BLaER1 treated with 17β-estradiol and CSF1 and Interleukin-3, amounts not matched to agents 10 nM and 100 nM (cell line): ENCODE results near the gene FTO.

Experiments
- H3K27ac ChIP-seq, 11 experiments: shearing (Covaris generic); formaldehyde crosslinking; 2 replicates each; pipeline ENCODE4 v1.8.1; 2022
- H3K27me3 ChIP-seq, 11 experiments: shearing (Covaris generic); formaldehyde crosslinking; 2 replicates each; pipeline ENCODE4 v1.8.1; 2022
- H3K36me3 ChIP-seq, 11 experiments: shearing (Covaris generic); formaldehyde crosslinking; 2 replicates each; pipeline ENCODE4 v1.8.1; 2022
- H3K4me1 ChIP-seq, 10 experiments: shearing (Covaris generic); formaldehyde crosslinking; 2 replicates each; pipeline ENCODE4 v1.8.1; 2022
- H3K4me2 ChIP-seq, 11 experiments: shearing (Covaris generic); formaldehyde crosslinking; 2 replicates each; pipeline ENCODE4 v1.8.1; 2022
- H3K4me3 ChIP-seq, 10 experiments: shearing (Covaris generic); formaldehyde crosslinking; 2 replicates each; pipeline ENCODE4 v1.8.1; 2022
- H3K9ac ChIP-seq, 11 experiments: shearing (Covaris generic); formaldehyde crosslinking; 2 replicates each; pipeline ENCODE4 v1.8.1; 2022
- H3K9me3 ChIP-seq, 11 experiments: shearing (Covaris generic); formaldehyde crosslinking; replicated peaks in 1 of 11; 2 replicates each; pipeline ENCODE4 v1.8.1; 2022
- H4K20me1 ChIP-seq, 11 experiments: shearing (Covaris generic); formaldehyde crosslinking; 2 replicates each; pipeline ENCODE4 v1.8.1; 2022
- Cebpa-rat ChIP-seq, 11 experiments: shearing (Covaris generic); IDR thresholded peaks; 2 replicates each; pipeline ENCODE4 v1.8.1; 2022

FTO gene

DNA sequence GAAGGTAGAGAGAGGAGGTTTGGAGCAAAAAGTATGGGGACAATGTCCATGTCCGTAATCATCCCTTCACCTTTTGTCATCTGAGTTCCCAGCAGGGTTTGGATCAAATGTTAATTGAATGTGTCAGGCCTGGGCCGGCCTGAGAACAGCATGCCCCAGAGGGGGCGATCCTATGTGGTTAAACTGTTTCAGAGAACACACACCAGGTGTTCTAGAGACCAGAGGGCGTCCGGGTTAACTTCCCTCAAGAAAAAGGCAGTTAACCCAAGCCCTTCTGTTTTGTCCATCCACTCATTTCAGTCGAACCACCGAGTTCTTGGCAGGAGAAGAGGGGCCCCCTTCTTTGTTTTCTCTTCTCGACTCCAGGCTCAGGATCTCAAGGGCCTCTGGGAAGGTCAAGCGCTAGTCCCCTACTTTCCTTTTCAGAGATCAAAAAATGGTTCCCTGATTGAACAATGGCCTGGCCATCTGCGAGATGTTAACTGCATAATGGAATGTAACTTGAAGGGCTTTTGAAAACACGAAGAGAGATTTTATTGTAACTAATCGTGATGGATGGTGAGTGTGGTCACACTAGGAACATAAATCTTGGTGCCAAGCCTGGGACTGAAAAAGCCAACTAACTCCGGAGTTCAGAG, 440.1 kb downstream of the FTO start:
- no peaks in the 10 kb centered on the region for H4K20me1 ChIP-seq
- peak overlapping the region in 5 of 11 experiments; percentile 13 to 36 (median 14); a peak in 6 of 22 replicates for H3K4me2 ChIP-seq
- peaks cover 0 to 8% (median 0%) of the 10 kb centered on the region in 10 experiments; a peak in 5 of 20 replicates for H3K4me1 ChIP-seq
- H3K4me3 ChIP-seq: no peak overlapping the region
- TF ChIP-seq Cebpa-rat (IDR thresholded peaks at IDR 0.05): no peak
- H3K36me3 ChIP-seq: no peaks in the 10 kb centered on the region
- H3K9me3 ChIP-seq: no peaks in the 10 kb centered on the region
- no peaks in the 10 kb centered on the region for H3K27me3 ChIP-seq
- H3K27ac ChIP-seq: no peak overlapping the region
- H3K9ac ChIP-seq: no peak overlapping the region

DNA sequence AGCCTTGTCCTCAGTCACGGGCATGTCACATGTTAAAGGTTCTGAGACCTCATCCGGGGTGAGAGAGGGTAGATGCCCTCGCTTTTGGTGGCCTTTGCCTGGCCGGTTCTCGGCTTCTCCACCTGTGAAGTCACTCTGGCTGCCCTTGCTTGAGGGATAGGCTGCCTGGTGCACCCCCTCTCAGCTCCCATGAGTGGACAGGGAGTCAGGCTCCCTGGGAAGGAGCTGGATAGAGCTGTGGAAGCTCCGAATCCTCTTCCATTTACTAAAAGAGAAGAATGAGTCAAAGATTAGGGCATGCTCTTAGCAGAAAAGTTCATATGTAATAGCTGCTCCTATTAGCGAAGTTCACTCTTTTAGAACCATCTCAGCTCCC, 440.6 kb downstream of the FTO start:
- Histone ChIP-seq H3K9me3 (no peaks in the 10 kb centered on the region), H3K9ac (no peak overlapping the region), H3K4me3 (no peak overlapping the region), H3K4me2 (no peak overlapping the region), H3K36me3 (no peaks in the 10 kb centered on the region), H3K4me1 (peaks cover 0 to 8% (median 0%) of the 10 kb centered on the region in 10 experiments; a peak in 5 of 20 replicates), H3K27ac (no peak overlapping the region), H4K20me1 (no peaks in the 10 kb centered on the region), H3K27me3 (no peaks in the 10 kb centered on the region)
- TF ChIP-seq Cebpa-rat (IDR thresholded peaks at IDR 0.05): no peak

DNA sequence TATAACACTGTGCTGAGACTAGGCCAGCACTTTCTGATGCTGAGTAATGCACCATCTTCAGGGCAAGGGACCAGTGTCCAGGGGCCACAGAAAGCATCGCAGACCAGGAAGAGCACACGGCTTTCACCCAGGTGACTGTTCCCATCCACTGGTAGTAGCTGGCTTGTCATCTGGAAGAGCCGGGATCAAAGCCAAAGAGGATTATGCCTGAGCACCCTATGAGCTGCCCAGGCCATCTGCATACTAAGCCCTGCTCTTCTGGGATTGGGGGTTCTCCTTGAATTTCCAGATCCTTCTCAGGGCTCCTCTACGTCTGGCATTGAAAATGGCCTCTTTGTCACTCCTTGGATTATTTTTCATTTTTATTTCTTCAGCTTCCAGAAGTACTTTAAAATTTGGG, 441.9 kb downstream of the FTO start:
- Histone ChIP-seq H3K27me3 (no peaks in the 10 kb centered on the region), H3K9ac (no peak overlapping the region), H3K9me3 (no peaks in the 10 kb centered on the region), H3K4me2 (no peak overlapping the region), H3K4me3 (no peak overlapping the region), H3K36me3 (no peaks in the 10 kb centered on the region), H3K4me1 (peaks cover 0 to 8% (median 0%) of the 10 kb centered on the region in 10 experiments; a peak in 5 of 20 replicates), H3K27ac (no peak overlapping the region), H4K20me1 (no peaks in the 10 kb centered on the region)
- TF ChIP-seq Cebpa-rat (IDR thresholded peaks at IDR 0.05): no peak

DNA sequence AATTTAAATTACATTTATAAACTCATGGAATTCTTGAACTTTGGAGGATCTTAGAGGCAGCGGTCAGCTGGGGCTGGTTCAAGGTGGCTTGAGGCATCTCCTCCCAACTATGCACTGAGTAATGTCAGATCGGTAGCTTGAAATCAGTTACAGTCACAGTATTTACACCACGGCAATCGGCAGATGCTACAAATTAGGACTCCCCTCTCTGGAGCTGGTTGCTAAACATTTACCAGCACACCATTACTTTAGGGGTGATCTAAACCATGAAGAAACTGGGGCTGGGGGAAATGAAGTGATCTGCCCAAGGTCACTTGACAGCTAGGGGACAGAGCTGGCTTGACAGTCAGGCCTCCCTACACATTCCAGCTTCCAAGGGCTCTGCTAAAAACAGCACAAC, 445.0 kb downstream of the FTO start:
- Histone ChIP-seq H3K36me3 (no peaks in the 10 kb centered on the region), H3K27ac (no peak overlapping the region), H3K9ac (no peak overlapping the region), H4K20me1 (no peaks in the 10 kb centered on the region), H3K4me1 (peaks cover 0 to 3% (median 0%) of the 10 kb centered on the region in 10 experiments; a peak in 5 of 20 replicates), H3K27me3 (no peaks in the 10 kb centered on the region), H3K9me3 (0 out of 22 replicates have a peak, but pooled peaks cover 0 to 2% (median 0%) of the 10 kb centered on the region in 11 experiments), H3K4me3 (no peak overlapping the region), H3K4me2 (no peak overlapping the region)
- TF ChIP-seq Cebpa-rat (IDR thresholded peaks at IDR 0.05): no peak

DNA sequence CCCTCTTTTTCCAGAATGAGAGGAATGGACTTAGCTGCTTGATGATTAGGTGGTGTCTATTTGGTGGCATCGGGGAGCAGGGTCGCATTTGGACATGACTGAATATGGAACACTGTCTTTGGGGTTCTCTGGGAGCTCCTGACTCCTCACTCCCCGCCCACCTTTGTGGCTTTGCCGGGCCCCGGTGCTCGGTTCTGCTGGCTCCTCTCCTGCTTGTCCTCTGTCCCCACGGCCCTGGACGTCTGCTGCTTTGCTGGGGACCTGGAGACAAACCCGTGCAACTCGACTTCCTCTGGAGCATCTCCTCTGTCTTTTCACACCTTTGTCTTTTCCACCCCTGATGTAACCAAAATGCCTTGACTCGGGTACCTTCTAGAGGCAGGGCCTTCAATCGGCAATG, 446.9 kb downstream of the FTO start:
- Histone ChIP-seq H3K9me3 (peaks cover 0 to 21% (median 12%) of the 10 kb centered on the region in 11 experiments; a peak in 11 of 22 replicates), H3K4me1 (no peaks in the 10 kb centered on the region), H3K4me2 (no peak overlapping the region), H3K4me3 (no peak overlapping the region), H3K27me3 (no peaks in the 10 kb centered on the region), H3K9ac (no peak overlapping the region), H4K20me1 (no peaks in the 10 kb centered on the region), H3K27ac (no peak overlapping the region), H3K36me3 (no peaks in the 10 kb centered on the region)
- TF ChIP-seq Cebpa-rat (IDR thresholded peaks at IDR 0.05): no peak

DNA sequence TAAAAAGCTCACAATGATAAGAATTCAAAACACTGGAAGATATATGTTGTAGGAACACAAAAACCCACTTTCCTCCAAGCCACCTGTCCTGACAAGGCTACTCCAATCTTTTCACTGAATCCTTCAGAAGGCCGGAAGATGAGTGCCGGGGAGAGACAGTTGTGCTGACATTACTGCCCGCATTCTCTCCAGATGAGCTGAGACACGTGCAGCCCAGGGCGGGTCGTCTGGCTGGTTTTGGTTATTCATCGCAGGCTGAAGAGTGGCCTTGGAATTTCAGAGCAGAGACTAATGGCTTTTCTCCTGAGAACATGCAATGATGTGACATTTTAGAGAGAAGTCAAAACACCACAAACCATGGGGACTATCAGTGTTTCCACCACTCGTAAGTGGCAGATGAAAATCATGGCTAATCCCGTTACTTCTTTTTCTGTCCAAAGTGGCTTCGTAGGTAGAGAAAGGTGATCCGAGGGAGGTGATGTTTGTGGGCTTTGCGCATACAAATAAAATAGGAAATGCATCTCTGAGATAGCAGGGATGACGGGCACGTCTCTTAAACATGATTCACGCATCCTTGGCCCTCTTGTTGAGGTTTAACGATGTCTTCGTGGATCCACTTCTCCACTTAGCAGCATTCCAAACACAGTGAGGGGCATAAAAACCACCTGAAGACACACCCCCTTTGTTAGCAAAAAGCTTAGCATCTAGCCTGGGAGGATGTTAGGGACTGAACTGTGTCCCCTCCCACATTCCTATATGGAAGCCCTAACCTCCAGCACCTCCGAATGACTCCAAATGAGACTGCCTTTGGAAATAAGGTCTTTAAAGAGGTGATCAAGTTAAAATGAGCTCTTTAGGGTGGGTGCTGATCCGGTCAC, 448.6 kb downstream of the FTO start:
- H3K27ac ChIP-seq: no peak overlapping the region
- H3K4me1 ChIP-seq: no peaks in the 10 kb centered on the region
- no peaks in the 10 kb centered on the region for H3K36me3 ChIP-seq
- no peaks in the 10 kb centered on the region for H4K20me1 ChIP-seq
- H3K27me3 ChIP-seq: no peaks in the 10 kb centered on the region
- H3K4me3 ChIP-seq: no peak overlapping the region
- H3K9me3 ChIP-seq: peaks cover 8 to 32% (median 21%) of the 10 kb centered on the region in 11 experiments; a peak in 17 of 22 replicates
- no peak overlapping the region for H3K4me2 ChIP-seq
- H3K9ac ChIP-seq: no peak overlapping the region
- no peak for TF ChIP-seq Cebpa-rat (IDR thresholded peaks at IDR 0.05)

DNA sequence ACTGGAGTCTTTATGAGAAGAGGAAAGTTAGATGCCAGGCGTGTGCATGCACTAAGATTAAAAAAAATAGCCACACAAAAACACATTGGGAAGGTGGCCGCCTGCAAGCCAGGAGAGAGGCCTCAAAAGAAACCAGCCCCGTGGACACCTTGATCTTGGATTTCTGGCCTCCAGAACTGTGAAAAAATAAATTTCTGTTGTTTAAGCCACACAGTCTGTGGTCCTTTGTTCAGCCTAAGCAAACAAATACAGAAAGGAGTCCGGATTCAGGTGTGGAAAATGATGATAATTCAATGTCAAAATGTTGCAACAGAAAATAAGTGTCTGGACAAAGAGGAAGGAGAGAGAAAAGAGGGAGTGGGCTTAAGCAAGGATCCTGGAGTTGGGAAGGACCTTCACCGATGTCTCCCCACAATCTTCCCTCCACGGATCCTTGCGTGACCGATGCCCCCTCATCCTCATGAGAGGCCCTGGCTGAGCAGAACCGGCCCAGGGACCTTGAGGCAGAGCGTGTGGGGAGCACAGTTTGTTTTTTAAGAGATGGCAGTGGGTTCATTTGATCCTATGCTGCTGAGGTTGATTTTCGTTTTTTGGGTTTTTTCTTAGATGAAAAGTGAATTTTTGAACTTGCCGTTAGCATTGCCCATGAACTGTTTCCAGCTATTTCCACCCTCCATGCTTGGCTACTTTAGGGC, 449.4 kb downstream of the FTO start:
- H3K9me3 ChIP-seq: peaks cover 8 to 32% (median 21%) of the 10 kb centered on the region in 11 experiments; a peak in 17 of 22 replicates
- no peak overlapping the region for H3K4me2 ChIP-seq
- H3K4me3 ChIP-seq: no peak overlapping the region
- no peak overlapping the region for H3K9ac ChIP-seq
- H4K20me1 ChIP-seq: no peaks in the 10 kb centered on the region
- H3K27ac ChIP-seq: no peak overlapping the region
- H3K27me3 ChIP-seq: no peaks in the 10 kb centered on the region
- H3K4me1 ChIP-seq: no peaks in the 10 kb centered on the region
- TF ChIP-seq Cebpa-rat (IDR thresholded peaks at IDR 0.05): no peak
- H3K36me3 ChIP-seq: no peaks in the 10 kb centered on the region

DNA sequence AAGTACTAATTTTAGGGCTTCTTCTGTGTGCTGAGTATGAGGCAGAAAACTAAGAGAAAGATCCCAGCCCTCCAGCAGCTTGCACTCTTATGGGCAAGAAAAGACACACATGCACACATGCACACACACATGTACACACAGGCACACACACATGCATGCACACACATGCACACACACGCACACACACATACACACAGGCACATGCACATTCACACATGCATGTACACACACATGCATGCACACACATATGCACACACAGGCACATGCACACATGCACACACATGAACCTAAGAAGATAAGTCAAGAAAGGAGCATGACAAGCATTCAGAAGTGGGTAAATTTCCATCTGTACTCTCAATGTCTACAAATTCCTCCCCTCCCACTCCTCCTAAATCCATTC, 452.4 kb downstream of the FTO start:
- Histone ChIP-seq H4K20me1 (no peaks in the 10 kb centered on the region), H3K4me1 (no peaks in the 10 kb centered on the region), H3K9ac (no peak overlapping the region), H3K4me3 (no peak overlapping the region), H3K36me3 (no peaks in the 10 kb centered on the region), H3K27me3 (no peaks in the 10 kb centered on the region), H3K4me2 (no peak overlapping the region), H3K9me3 (peaks cover 8 to 32% (median 21%) of the 10 kb centered on the region in 11 experiments; a peak in 17 of 22 replicates), H3K27ac (no peak overlapping the region)
- TF ChIP-seq Cebpa-rat (IDR thresholded peaks at IDR 0.05): no peak

DNA sequence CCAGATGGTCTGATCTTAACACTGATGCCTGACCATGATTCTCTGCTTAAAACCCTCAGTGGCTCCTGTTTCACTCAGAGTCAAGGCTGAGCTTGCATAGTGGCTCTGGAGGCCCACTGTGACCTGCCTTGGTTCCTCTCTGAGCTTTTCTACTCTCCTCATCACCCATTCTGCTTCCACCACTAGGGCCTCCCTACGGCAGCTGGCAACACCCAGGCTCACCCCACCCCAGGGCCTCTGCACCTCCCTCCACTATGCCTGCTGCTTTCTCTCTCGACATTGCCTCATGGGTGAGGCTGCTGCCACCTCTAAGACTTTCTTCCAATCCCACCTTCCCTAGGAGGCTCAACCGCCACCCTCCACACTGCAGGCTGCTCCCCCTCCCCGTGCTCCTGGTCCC, 455.0 kb downstream of the FTO start:
- Histone ChIP-seq H4K20me1 (no peaks in the 10 kb centered on the region), H3K4me2 (no peak overlapping the region), H3K36me3 (no peaks in the 10 kb centered on the region), H3K27ac (no peak overlapping the region), H3K9me3 (peaks cover 8 to 31% (median 21%) of the 10 kb centered on the region in 11 experiments; a peak in 17 of 22 replicates), H3K4me3 (no peak overlapping the region), H3K9ac (no peak overlapping the region), H3K4me1 (no peaks in the 10 kb centered on the region), H3K27me3 (no peaks in the 10 kb centered on the region)
- TF ChIP-seq Cebpa-rat (IDR thresholded peaks at IDR 0.05): no peak
